ENCODE results near the gene DHPS.
"Not testable (repeated sequence)": the region's sequence is repeated elsewhere in the genome, so short reads cannot be mapped to it uniquely, and the experiment has no call there.

The DHPS gene

DNA sequence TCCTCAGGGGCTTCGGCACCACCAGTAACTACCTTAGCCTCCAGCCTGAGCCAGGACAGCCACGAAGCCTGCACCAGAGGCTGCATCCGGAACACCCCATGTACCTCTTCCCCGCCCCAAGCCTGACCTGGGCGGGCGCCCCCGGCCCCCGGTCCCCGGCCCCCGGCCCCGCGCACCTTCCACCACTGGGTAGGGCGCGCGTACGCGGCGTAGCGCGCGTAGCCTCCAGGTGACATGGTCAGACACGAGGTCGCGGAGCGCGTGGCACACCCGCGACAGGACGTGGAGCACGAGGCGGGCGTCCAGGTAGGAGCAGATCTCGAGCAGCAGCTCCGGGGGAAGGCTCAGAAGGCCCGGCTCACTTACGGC is 14.3 kb upstream of the DHPS start:
- no peaks in the 10 kb centered on the region for H3K9me3 Mint-ChIP-seq
- H3K4me3 Mint-ChIP-seq = peak overlapping the region; percentile 82
- peaks cover 10% of the 10 kb centered on the region for H3K4me1 Mint-ChIP-seq (ENCODE audit: low read depth)
- H3K27me3 Mint-ChIP-seq = no peaks in the 10 kb centered on the region
- peak overlapping the region; percentile 93 for H3K27ac Mint-ChIP-seq
- peaks cover 29% of the 10 kb centered on the region for H3K36me3 Mint-ChIP-seq (ENCODE audit: low read depth)
- intact Hi-C loops (cut with micrococcal nuclease) = no loop called here

DNA sequence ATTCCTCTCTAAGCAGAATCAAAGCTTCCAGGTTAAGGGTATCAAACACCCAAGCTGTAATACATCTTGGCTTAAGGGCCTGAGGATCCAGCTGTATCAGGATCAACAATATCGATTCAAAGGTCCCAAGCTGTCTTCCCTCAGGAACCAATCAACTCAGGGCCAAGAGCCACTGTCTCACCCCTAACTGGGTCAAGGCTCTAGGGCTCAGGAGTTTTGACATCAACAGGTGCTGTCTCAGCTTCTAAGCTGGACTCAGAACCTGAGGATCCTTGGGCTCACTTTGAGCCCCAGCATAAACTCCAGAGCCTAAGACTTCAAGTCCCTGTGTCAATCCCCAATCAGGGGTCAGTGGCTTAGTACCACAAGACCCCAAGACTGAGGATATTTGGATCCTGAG is 13.8 kb upstream of the DHPS start:
- peak overlapping the region; percentile 82 for H3K4me3 Mint-ChIP-seq
- peaks cover 10% of the 10 kb centered on the region for H3K4me1 Mint-ChIP-seq (ENCODE audit: low read depth)
- H3K36me3 Mint-ChIP-seq (ENCODE audit: low read depth) = peaks cover 25% of the 10 kb centered on the region
- peak overlapping the region; percentile 93 for H3K27ac Mint-ChIP-seq
- intact Hi-C loops (cut with micrococcal nuclease) = no loop called here
- no peaks in the 10 kb centered on the region for H3K27me3 Mint-ChIP-seq
- no peaks in the 10 kb centered on the region for H3K9me3 Mint-ChIP-seq

DNA sequence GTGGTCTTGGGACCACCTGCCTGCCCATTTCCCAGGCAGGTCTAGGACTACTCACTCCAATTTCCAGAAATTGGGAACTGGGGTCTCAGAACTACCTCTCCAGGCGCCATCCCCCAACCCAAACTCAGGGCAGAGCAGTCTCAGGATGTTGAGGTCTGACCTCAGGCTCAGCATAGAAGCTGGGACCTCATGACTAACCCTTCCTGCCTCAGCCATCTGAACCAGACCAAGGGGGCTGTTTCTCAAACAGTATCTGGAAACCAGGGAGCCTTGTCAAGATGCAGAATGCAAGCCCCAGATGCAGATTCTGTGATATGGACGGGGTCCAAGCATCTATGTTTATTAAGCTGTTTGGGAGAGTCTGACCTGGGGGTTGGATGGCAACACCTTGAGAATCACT is 13.4 kb upstream of the DHPS start:
- no peak overlapping the region for H3K27ac Mint-ChIP-seq
- H3K27me3 Mint-ChIP-seq = no peaks in the 10 kb centered on the region
- H3K4me3 Mint-ChIP-seq = no peak overlapping the region
- intact Hi-C loops (cut with micrococcal nuclease) = no loop called here
- H3K4me1 Mint-ChIP-seq (ENCODE audit: low read depth) = peaks cover 11% of the 10 kb centered on the region
- peaks cover 21% of the 10 kb centered on the region for H3K36me3 Mint-ChIP-seq (ENCODE audit: low read depth)
- no peaks in the 10 kb centered on the region for H3K9me3 Mint-ChIP-seq

DNA sequence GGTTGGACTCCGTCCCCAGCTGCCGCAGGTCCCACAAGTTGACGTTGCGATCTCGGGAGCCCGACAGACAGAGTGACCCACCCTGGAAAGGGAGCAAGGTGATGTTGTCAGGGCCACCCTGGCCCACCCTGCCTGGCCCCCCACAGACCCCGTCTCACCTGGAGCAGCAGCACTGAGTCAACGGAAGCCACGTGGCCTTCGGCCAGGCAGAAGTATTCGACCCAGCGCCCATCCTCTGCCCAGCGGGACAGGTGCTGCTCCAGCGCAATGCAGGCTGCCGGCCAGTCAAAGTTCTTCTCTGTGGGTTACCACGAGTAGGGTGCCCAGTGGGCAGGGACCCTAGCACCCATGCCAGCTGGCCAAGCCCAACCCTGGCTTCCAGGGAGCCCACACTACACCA is 13.0 kb upstream of the DHPS start:
- Mint-ChIP-seq H3K36me3 (ENCODE audit: low read depth) (peaks cover 16% of the 10 kb centered on the region), H3K4me3 (no peak overlapping the region), H3K4me1 (ENCODE audit: low read depth) (peaks cover 15% of the 10 kb centered on the region), H3K27ac (no peak overlapping the region), H3K27me3 (no peaks in the 10 kb centered on the region), H3K9me3 (no peaks in the 10 kb centered on the region)
- intact Hi-C loops (cut with micrococcal nuclease) = no loop called here

GRCh38 chr19:12692960-12693359 is 11.3 kb upstream of the DHPS start:
- intact Hi-C loops (cut with micrococcal nuclease) = no loop called here
- Mint-ChIP-seq H3K27ac (no peak overlapping the region), H3K4me3 (no peak overlapping the region), H3K9me3 (no peaks in the 10 kb centered on the region), H3K36me3 (ENCODE audit: low read depth) (peaks cover 2% of the 10 kb centered on the region), H3K27me3 (no peaks in the 10 kb centered on the region), H3K4me1 (ENCODE audit: low read depth) (peaks cover 10% of the 10 kb centered on the region)

GRCh38 chr19:12689581-12690216 is 8.0 kb upstream of the DHPS start:
- Mint-ChIP-seq H3K4me1 (ENCODE audit: low read depth) (peaks cover 15% of the 10 kb centered on the region), H3K36me3 (ENCODE audit: low read depth) (no peaks in the 10 kb centered on the region), H3K9me3 (no peaks in the 10 kb centered on the region), H3K27me3 (no peaks in the 10 kb centered on the region), H3K4me3 (no peak overlapping the region), H3K27ac (no peak overlapping the region)
- intact Hi-C loops (cut with micrococcal nuclease) = no loop called here

DNA sequence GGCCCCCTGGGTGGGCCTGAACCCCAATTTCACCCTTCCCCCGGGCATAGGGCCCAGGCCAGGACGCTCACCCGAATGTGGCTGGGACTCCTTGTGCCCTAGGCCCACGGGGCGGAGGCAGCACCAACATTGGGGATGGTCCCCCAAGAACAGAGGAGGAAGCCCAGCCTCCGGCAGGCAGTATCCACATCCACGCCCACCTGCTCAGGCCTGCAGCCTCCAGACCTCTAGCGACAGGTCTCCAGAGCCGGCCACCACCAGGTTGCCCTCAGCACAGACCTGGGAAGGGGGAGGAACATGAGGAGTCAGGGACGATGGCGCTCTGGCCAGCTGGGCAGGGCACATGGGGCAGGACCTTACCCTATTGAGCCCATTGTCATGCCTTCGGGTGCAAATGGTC is 7.3 kb upstream of the DHPS start:
- Mint-ChIP-seq H3K9me3 (no peaks in the 10 kb centered on the region), H3K27me3 (no peaks in the 10 kb centered on the region), H3K27ac (no peak overlapping the region), H3K4me3 (no peak overlapping the region), H3K4me1 (ENCODE audit: low read depth) (peaks cover 15% of the 10 kb centered on the region), H3K36me3 (ENCODE audit: low read depth) (no peaks in the 10 kb centered on the region)
- intact Hi-C loops (cut with micrococcal nuclease) = no loop called here

DNA sequence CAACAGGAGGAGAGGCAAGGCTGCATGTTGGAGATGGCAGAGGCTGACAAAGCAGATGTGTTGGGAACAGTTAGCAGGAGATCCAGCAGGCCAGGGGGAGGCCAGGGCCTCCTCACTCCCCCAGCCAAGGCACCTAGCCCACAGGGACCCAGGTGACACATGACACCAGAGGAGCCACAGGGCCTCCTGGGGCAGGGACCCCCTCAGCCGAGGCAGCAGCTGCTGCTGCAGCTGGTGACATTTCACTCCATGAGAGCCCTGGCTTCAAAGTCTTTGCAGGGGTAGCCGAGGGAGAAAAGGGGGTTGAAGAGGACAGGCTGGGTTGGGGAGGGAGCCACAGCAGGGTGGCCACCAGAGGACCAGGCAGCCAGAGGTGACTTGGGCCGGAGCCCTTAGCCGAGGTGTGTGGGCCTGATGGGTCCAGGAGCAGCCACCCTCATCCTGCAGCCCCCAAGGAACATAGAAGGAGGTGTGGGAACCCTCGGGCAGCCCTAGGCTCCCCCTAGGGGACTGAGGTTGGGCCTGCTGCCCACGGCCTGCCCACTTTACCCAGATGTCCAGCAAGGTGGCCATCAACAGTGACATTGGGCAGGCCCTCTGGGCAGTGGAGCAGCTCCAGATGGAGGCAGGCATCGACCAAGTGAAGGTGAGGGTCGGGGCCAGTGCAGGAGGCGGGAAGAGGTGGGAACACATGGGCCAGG is 6.0 kb upstream of the DHPS start, which contains the start of gene GNG14:
TSS of gene GNG14 (plus strand) at position 503 of the 701 bp plus-strand sequence. CDS start at position 554, 51 bp downstream.
- Mint-ChIP-seq H3K27ac (no peak within 1 kb of the TSS), H3K27me3 (no peaks in the 10 kb centered on the region), H3K4me3 (no peak within 1 kb of the TSS), H3K9me3 (no peaks in the 10 kb centered on the region), H3K36me3 (ENCODE audit: low read depth) (no peaks in the 10 kb centered on the region), H3K4me1 (ENCODE audit: low read depth) (peaks cover 15% of the 10 kb centered on the region)
- intact Hi-C loops (cut with micrococcal nuclease) = no loop called here

DNA sequence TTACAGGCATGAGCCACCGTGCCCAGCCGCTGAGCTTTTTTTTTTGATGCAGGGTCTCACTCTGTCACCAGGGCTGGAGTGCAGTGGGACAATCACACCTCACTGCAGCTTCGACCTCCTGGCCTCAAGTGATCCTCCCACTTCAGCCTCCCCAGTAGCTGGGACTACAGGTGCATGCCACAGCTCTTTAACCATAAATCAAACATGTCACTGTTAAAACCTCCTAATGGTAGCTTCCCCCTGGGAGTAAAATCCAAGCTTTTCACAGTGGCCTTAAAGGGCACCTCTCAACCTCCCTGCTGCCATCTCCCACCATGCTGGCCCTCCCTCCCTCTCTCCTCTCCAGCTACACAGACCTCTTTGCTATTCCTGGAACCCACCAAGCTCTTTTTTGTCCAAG is 4.2 kb upstream of the DHPS start:
- H3K9me3 Mint-ChIP-seq = no peaks in the 10 kb centered on the region
- peaks cover 9% of the 10 kb centered on the region for H3K36me3 Mint-ChIP-seq (ENCODE audit: low read depth)
- H3K4me3 Mint-ChIP-seq = no peak overlapping the region
- intact Hi-C loops (cut with micrococcal nuclease) = no loop called here
- H3K4me1 Mint-ChIP-seq (ENCODE audit: low read depth) = peaks cover 19% of the 10 kb centered on the region
- H3K27me3 Mint-ChIP-seq = no peaks in the 10 kb centered on the region
- H3K27ac Mint-ChIP-seq = no peak overlapping the region

- Mint-ChIP-seq H3K36me3 (ENCODE audit: low read depth) (peaks cover 64% of the 10 kb centered on the region), H3K4me3 (peak overlapping the region; percentile 27), H3K27ac (no peak overlapping the region), H3K4me1 (ENCODE audit: low read depth) (peaks cover 33% of the 10 kb centered on the region), H3K27me3 (no peaks in the 10 kb centered on the region), H3K9me3 (no peaks in the 10 kb centered on the region)
- intact Hi-C loops (cut with micrococcal nuclease) = no loop called here
These were observed 1.6 kb downstream of the DHPS start for GRCh38 chr19:12680034-12680433.

DNA sequence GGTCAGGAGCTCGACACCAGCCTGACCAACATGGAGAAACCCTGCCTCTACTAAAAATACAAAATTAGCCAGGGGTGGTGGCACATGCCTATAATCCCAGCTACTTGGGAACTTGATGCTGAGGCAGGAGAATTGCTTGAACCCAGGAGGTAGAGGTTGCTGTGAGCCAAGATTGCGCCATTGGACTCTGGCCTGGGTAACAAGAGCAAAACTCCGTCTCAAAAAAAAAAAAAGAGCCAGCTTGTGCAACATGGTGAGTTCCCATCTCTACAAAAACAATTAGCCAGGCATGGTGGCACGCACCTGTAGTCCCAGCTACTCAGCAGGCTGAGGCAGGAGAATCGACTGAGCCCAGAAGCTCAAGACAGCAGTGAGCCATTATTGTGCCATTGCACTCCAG is 3.6 kb downstream of the DHPS start:
- intact Hi-C loops (cut with micrococcal nuclease) = loop anchor here (10.0 kb wide), 1 partner anchor 793 kb away; the partner anchor contains the start of gene ZNF69
- not testable (repeated sequence) for H3K9me3 Mint-ChIP-seq

DNA sequence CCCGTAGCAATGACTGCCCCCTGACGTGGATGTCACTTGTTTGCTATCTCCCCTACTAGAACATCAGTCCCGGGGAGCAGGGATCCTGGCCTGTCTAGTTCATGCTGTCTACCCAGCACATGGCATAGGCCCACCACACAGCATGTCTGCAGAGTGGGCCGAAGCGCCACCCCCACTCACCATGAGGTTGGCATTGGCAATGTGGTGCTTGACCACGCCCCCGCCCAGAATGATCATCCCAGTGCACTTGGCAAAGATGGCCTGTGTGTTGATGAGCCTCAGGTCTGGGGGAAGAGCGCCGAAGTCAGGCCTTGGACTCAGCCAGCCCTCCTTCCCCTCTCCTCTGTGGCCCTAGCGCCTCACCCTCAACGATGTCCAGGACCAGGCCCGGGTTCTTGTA is 4.8 kb downstream of the DHPS start:
- H3K4me1 Mint-ChIP-seq (ENCODE audit: low read depth) = peaks cover 56% of the 10 kb centered on the region
- no peak overlapping the region for H3K4me3 Mint-ChIP-seq
- peaks cover 95% of the 10 kb centered on the region for H3K36me3 Mint-ChIP-seq (ENCODE audit: low read depth)
- no peaks in the 10 kb centered on the region for H3K9me3 Mint-ChIP-seq
- H3K27ac Mint-ChIP-seq = no peak overlapping the region
- intact Hi-C loops (cut with micrococcal nuclease) = loop anchor here (10.0 kb wide), 1 partner anchor 792 kb away; the partner anchor contains the start of gene ZNF69
- H3K27me3 Mint-ChIP-seq = no peaks in the 10 kb centered on the region

More for the DNA sequence above, 3.6 kb downstream of the DHPS start:
- not testable (repeated sequence) for H3K27ac Mint-ChIP-seq, H3K4me3 Mint-ChIP-seq, H3K27me3 Mint-ChIP-seq
- peaks cover 84% of the 10 kb centered on the region for H3K36me3 Mint-ChIP-seq (ENCODE audit: low read depth)
- peaks cover 48% of the 10 kb centered on the region for H3K4me1 Mint-ChIP-seq (ENCODE audit: low read depth)

GRCh38 chr19:12676384-12676792 is 5.3 kb downstream of the DHPS start:
- Mint-ChIP-seq H3K4me1 (ENCODE audit: low read depth) (peaks cover 60% of the 10 kb centered on the region), H3K9me3 (no peaks in the 10 kb centered on the region), H3K4me3 (no peak overlapping the region), H3K27me3 (no peaks in the 10 kb centered on the region), H3K36me3 (ENCODE audit: low read depth) (peaks cover 96% of the 10 kb centered on the region), H3K27ac (no peak overlapping the region)
- intact Hi-C loops (cut with micrococcal nuclease) = loop anchor here (10.0 kb wide), 1 partner anchor 792 kb away; the partner anchor contains the start of gene ZNF69

DNA sequence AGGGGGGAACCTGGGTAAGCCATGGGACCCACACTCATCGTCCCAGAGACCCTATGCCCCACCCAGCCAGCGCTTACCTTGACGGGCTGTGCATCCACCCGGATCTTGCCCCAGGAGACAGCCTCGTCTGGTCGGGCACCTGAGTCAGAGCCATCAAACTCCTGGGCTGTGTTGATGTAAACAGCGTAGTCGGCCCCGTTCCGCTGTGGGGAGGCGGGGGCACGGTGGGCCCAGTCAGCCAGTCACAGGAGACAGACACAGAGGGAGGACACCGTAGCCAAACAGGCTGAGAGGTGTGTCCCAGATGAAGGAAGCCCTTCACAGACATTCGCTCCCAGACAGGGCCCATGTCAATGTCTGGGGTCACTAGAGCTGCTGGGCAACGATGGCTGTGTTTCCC is 5.7 kb downstream of the DHPS start:
- H3K36me3 Mint-ChIP-seq (ENCODE audit: low read depth) = peaks cover 93% of the 10 kb centered on the region
- no peaks in the 10 kb centered on the region for H3K9me3 Mint-ChIP-seq
- no peak overlapping the region for H3K27ac Mint-ChIP-seq
- no peak overlapping the region for H3K4me3 Mint-ChIP-seq
- H3K4me1 Mint-ChIP-seq (ENCODE audit: low read depth) = peaks cover 57% of the 10 kb centered on the region
- intact Hi-C loops (cut with micrococcal nuclease) = loop anchor here (10.0 kb wide), 1 partner anchor 791 kb away; the partner anchor contains the start of gene ZNF69
- no peaks in the 10 kb centered on the region for H3K27me3 Mint-ChIP-seq
